ENCODE measurements around the gene HSF2BP. TPM values are rescaled to one million over a fixed set of nuclear protein-coding genes. Genes with fewer than 3 reads are reported as not detected.
"Not testable (repeated sequence)": the region's sequence is repeated elsewhere in the genome, so short reads cannot be mapped to it uniquely, and the experiment has no call there.

The HSF2BP gene
- total RNA-seq, 1 experiment from 2014 or later: 0.52 TPM

GRCh38 chr21:43593078-43593477 is 66.2 kb downstream of the HSF2BP start:
- no peaks in the 10 kb centered on the region for H3K36me3 ChIP-seq (replicated peaks; ENCODE audit: control insufficient read depth, insufficient read depth, low read length)
- DNase-seq: no peak
- H3K4me3 ChIP-seq (ENCODE audit: insufficient read depth, low read depth, low read length): no peak overlapping the region
- no peaks in the 10 kb centered on the region for H3K27me3 ChIP-seq (ENCODE audit: control insufficient read depth, insufficient read depth, low read length)

GRCh38 chr21:43591571-43591970 is 67.7 kb downstream of the HSF2BP start:
- H3K27me3 ChIP-seq (ENCODE audit: control insufficient read depth, insufficient read depth, low read length): no peaks in the 10 kb centered on the region
- DNase-seq: no peak
- no peaks in the 10 kb centered on the region for H3K36me3 ChIP-seq (replicated peaks; ENCODE audit: control insufficient read depth, insufficient read depth, low read length)
- no peak overlapping the region for H3K4me3 ChIP-seq (ENCODE audit: insufficient read depth, low read depth, low read length)

GRCh38 chr21:43590194-43590593 is 69.1 kb downstream of the HSF2BP start:
- H3K27me3 ChIP-seq (ENCODE audit: control insufficient read depth, insufficient read depth, low read length): no peaks in the 10 kb centered on the region
- no peak overlapping the region for H3K4me3 ChIP-seq (ENCODE audit: insufficient read depth, low read depth, low read length)
- no peaks in the 10 kb centered on the region for H3K36me3 ChIP-seq (replicated peaks; ENCODE audit: control insufficient read depth, insufficient read depth, low read length)
- no peak for DNase-seq

GRCh38 chr21:43588957-43589356 is 70.3 kb downstream of the HSF2BP start:
- no peak overlapping the region for H3K4me3 ChIP-seq (ENCODE audit: insufficient read depth, low read depth, low read length)
- H3K36me3 ChIP-seq (replicated peaks; ENCODE audit: control insufficient read depth, insufficient read depth, low read length): no peaks in the 10 kb centered on the region
- no peaks in the 10 kb centered on the region for H3K27me3 ChIP-seq (ENCODE audit: control insufficient read depth, insufficient read depth, low read length)
- DNase-seq: no peak

- no peaks in the 10 kb centered on the region for H3K36me3 ChIP-seq (replicated peaks; ENCODE audit: control insufficient read depth, insufficient read depth, low read length)
- H3K27me3 ChIP-seq (ENCODE audit: control insufficient read depth, insufficient read depth, low read length): no peaks in the 10 kb centered on the region
These were observed 73.3 kb downstream of the HSF2BP start for GRCh38 chr21:43585924-43586413.

GRCh38 chr21:43585514-43585913 is 73.8 kb downstream of the HSF2BP start:
- H3K36me3 ChIP-seq (replicated peaks; ENCODE audit: control insufficient read depth, insufficient read depth, low read length): no peaks in the 10 kb centered on the region
- no peaks in the 10 kb centered on the region for H3K27me3 ChIP-seq (ENCODE audit: control insufficient read depth, insufficient read depth, low read length)
- H3K4me3 ChIP-seq (ENCODE audit: insufficient read depth, low read depth, low read length): no peak overlapping the region
- DNase-seq: no peak

More at GRCh38 chr21:43585924-43586413, 73.3 kb downstream of the HSF2BP start:
- DNase-seq: no peak
- no peak overlapping the region for H3K4me3 ChIP-seq (ENCODE audit: insufficient read depth, low read depth, low read length)

- Histone ChIP-seq H3K27me3 (ENCODE audit: control insufficient read depth, insufficient read depth, low read length) (no peaks in the 10 kb centered on the region), H3K4me3 (ENCODE audit: insufficient read depth, low read depth, low read length) (no peak overlapping the region), H3K36me3 (replicated peaks; ENCODE audit: control insufficient read depth, insufficient read depth, low read length) (no peaks in the 10 kb centered on the region)
- no peak for DNase-seq
These were observed 77.8 kb downstream of the HSF2BP start for GRCh38 chr21:43581453-43581852.

- Histone ChIP-seq H3K36me3 (replicated peaks; ENCODE audit: control insufficient read depth, insufficient read depth, low read length) (no peaks in the 10 kb centered on the region), H3K4me3 (ENCODE audit: insufficient read depth, low read depth, low read length) (no peak overlapping the region), H3K27me3 (ENCODE audit: control insufficient read depth, insufficient read depth, low read length) (no peaks in the 10 kb centered on the region)
- no peak for DNase-seq
These were observed 80.5 kb downstream of the HSF2BP start for GRCh38 chr21:43578677-43579303.

GRCh38 chr21:43575473-43575844 is 83.8 kb downstream of the HSF2BP start:
- Histone ChIP-seq H3K27me3 (ENCODE audit: control insufficient read depth, insufficient read depth, low read length) (no peaks in the 10 kb centered on the region), H3K4me3 (ENCODE audit: insufficient read depth, low read depth, low read length) (no peak overlapping the region), H3K36me3 (replicated peaks; ENCODE audit: control insufficient read depth, insufficient read depth, low read length) (no peaks in the 10 kb centered on the region)
- DNase-seq: no peak

GRCh38 chr21:43574741-43575472 is 84.4 kb downstream of the HSF2BP start:
- Histone ChIP-seq H3K27me3 (ENCODE audit: control insufficient read depth, insufficient read depth, low read length) (no peaks in the 10 kb centered on the region), H3K36me3 (replicated peaks; ENCODE audit: control insufficient read depth, insufficient read depth, low read length) (no peaks in the 10 kb centered on the region), H3K4me3 (ENCODE audit: insufficient read depth, low read depth, low read length) (no peak overlapping the region)
- no peak for DNase-seq

GRCh38 chr21:43573921-43574320 is 85.4 kb downstream of the HSF2BP start:
- Histone ChIP-seq H3K4me3 (ENCODE audit: insufficient read depth, low read depth, low read length) (no peak overlapping the region), H3K27me3 (ENCODE audit: control insufficient read depth, insufficient read depth, low read length) (no peaks in the 10 kb centered on the region), H3K36me3 (replicated peaks; ENCODE audit: control insufficient read depth, insufficient read depth, low read length) (no peaks in the 10 kb centered on the region)
- no peak for DNase-seq

- no peak for DNase-seq
- Histone ChIP-seq H3K36me3 (replicated peaks; ENCODE audit: control insufficient read depth, insufficient read depth, low read length) (no peaks in the 10 kb centered on the region), H3K4me3 (ENCODE audit: insufficient read depth, low read depth, low read length) (no peak overlapping the region), H3K27me3 (ENCODE audit: control insufficient read depth, insufficient read depth, low read length) (no peaks in the 10 kb centered on the region)
These were observed 86.8 kb downstream of the HSF2BP start for GRCh38 chr21:43572446-43572845.

- H3K4me3 ChIP-seq (ENCODE audit: insufficient read depth, low read depth, low read length): no peak overlapping the region
- H3K36me3 ChIP-seq (replicated peaks; ENCODE audit: control insufficient read depth, insufficient read depth, low read length): no peaks in the 10 kb centered on the region
- DNase-seq: no peak
- H3K27me3 ChIP-seq (ENCODE audit: control insufficient read depth, insufficient read depth, low read length): no peaks in the 10 kb centered on the region
These were observed 87.3 kb downstream of the HSF2BP start for GRCh38 chr21:43571976-43572375.

GRCh38 chr21:43570195-43570594 is 89.1 kb downstream of the HSF2BP start:
- not testable (repeated sequence) for H3K27me3 ChIP-seq (ENCODE audit: control insufficient read depth, insufficient read depth, low read length); H3K4me3 ChIP-seq (ENCODE audit: insufficient read depth, low read depth, low read length); H3K36me3 ChIP-seq (replicated peaks; ENCODE audit: control insufficient read depth, insufficient read depth, low read length); DNase-seq

- H3K36me3 ChIP-seq (replicated peaks; ENCODE audit: control insufficient read depth, insufficient read depth, low read length); H3K27me3 ChIP-seq (ENCODE audit: control insufficient read depth, insufficient read depth, low read length); DNase-seq; H3K4me3 ChIP-seq (ENCODE audit: insufficient read depth, low read depth, low read length): not testable (repeated sequence)
These were observed 96.8 kb downstream of the HSF2BP start for GRCh38 chr21:43562451-43562850.
